HG02970 (cell line): ENCODE measurements around the gene ST6GAL1.

Source experiments
- ATAC-seq: cut with Tn5 transposase; IDR thresholded peaks from one replicate; pipeline ENCODE4 v1.9.1; 2021; ENCODE audit warnings: mild to moderate bottlenecking, moderate library complexity, moderate number of reproducible peaks; ENCODE audit not compliant: unreplicated experiment, low FRiP score

The ST6GAL1 gene

GRCh38 chr3:186915806-186916796, 14.2 kb upstream of the ST6GAL1 start:
- no peak for ATAC-seq

DNA sequence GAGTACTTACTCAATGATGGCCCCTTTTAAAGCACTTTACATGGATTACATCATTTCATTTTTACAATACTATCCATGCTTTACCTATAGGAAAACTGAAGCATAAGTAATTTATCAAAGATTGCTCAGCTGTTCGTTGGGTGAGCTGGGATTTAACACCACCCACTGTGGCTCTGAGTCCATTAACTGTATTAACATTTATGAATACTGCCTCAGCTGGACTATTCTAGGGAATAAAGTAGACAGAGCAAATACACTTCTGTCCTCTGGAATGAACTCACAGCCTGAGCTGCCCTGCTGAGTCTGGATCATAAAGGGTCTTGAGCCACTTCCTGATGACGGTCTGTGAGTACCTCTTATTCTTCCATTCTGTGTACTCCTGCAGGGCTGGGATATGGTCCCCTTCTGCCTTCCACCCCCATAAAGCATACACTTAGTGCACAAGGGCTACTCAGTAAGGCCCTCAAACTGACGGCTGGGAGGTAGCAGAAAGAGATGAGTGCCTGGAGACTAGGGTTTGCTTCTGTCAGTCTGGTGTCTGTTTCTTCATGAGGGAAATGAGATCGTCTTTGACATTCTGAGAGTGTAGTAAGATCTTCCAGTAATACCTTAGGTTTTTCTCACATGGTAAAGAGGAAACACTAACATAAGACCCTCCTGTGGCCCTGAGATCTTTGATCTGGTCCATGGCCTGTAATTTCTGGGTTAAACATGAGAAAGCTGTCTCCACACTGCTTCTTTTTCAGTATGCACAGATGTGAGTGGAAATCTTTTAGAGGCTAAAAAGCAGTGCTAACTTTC, 12.6 kb upstream of the ST6GAL1 start:
- no peak for ATAC-seq

DNA sequence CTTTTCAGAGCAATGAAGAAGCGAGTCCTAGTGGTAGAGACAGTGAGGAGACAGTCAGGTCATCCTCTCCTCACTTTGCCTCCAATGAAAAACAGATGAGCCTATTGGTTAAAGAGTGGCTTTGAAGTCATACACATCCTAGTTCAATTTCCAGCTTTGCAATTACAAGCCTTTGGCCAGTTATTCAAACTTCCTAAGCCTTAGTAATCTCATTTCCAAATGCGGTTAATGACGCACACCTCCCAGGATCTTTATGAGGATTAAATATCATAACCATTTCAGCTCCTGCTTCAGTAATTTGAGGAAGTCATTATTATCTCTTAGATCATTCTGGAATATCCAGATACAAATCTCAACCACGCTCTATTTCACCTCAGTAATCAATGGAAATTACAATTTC, 10.0 kb upstream of the ST6GAL1 start:
- ATAC-seq = no peak

DNA sequence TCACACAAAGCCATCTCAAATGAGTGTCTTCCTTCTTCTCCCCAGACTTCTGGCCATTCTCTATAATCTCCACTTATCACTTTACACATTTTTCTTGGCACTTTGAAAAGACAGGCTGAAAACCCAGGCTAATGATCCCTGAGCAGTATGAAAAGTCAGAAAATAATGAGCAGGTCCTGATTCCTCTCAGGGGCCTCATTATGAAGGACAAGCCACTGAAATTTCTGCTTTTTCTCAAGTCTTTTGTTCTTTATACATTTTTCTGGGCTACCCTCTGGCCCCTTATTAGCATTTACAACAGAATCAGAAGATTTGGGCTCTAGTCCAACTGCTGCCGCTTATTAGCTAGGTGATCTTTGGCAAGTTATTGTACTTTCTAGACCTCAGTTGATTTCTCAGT, 9.5 kb upstream of the ST6GAL1 start:
- no peak for ATAC-seq

- no peak for ATAC-seq
These were observed 8.7 kb upstream of the ST6GAL1 start for GRCh38 chr3:186921578-186921977.

DNA sequence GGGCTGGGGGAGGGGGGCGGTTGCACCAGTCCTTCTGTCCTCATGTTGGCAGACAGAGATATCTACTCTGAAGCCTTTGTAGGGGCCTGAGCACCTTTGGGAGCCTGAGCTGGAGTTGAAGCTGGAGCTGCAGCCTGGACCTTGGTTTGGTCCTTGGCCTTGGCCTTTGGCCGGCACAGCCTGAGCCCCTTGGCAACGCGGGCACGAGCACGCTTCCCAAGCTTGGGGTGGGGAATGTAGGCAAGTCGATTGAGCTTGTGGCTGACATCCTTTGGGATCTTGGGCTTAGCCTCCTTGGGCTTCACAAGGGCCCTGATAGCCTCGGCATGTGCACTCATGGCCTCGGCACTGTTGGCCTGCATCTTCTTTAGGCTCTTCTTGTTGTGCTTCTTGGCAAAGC, 8.1 kb upstream of the ST6GAL1 start:
- no peak for ATAC-seq

GRCh38 chr3:186922790-186923189, 7.5 kb upstream of the ST6GAL1 start:
- ATAC-seq = no peak

DNA sequence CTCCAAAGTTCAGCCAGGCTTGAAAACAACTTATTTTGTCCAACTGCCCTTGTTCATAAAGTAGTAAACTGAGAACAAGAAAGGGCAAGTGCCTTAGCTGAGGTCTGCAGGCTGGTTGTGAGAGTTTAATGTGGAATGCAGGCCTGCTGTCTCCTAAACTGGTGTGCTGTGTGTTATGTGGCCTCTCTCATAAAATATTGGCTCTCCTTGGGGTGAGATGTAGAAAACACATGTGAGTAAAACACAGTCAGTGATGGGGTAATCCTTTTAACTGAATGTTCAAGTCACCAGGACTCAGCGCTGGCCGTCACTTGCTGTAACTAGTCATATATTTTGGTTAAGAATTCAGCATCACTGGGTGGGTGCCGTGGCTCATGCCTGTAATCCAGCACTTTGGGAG, 7.1 kb upstream of the ST6GAL1 start:
- no peak for ATAC-seq

GRCh38 chr3:186925826-186926225, 4.5 kb upstream of the ST6GAL1 start:
- ATAC-seq = no peak

- ATAC-seq = no peak
These were observed 1.1 kb upstream of the ST6GAL1 start for GRCh38 chr3:186929186-186929585.

DNA sequence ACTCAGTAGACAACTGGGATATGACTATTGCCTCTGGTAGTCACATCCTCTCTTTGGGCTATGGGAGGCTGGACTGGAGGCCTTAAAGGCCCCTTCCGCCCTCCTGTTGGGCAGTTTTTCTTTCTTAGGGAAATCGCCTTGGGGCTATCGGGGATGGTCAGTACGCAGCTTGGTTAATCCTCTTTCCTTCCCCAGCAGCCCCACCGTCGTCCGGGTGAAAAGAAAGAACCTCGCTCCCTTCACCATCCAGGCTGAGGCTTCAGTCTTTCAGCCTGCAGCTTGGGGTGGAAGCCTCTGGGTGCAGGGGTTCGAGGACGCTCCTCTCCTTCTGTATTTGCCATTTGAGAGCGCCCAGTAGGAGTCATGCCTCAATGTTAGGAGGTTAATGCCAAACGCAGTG, 641 bp upstream of the ST6GAL1 start:
- ATAC-seq = no peak

- peak; percentile 66 for ATAC-seq
These were observed 560 bp downstream of the ST6GAL1 start for GRCh38 chr3:186930641-186931531.

GRCh38 chr3:186931532-186932280, 1.4 kb downstream of the ST6GAL1 start:
- ATAC-seq = no peak

DNA sequence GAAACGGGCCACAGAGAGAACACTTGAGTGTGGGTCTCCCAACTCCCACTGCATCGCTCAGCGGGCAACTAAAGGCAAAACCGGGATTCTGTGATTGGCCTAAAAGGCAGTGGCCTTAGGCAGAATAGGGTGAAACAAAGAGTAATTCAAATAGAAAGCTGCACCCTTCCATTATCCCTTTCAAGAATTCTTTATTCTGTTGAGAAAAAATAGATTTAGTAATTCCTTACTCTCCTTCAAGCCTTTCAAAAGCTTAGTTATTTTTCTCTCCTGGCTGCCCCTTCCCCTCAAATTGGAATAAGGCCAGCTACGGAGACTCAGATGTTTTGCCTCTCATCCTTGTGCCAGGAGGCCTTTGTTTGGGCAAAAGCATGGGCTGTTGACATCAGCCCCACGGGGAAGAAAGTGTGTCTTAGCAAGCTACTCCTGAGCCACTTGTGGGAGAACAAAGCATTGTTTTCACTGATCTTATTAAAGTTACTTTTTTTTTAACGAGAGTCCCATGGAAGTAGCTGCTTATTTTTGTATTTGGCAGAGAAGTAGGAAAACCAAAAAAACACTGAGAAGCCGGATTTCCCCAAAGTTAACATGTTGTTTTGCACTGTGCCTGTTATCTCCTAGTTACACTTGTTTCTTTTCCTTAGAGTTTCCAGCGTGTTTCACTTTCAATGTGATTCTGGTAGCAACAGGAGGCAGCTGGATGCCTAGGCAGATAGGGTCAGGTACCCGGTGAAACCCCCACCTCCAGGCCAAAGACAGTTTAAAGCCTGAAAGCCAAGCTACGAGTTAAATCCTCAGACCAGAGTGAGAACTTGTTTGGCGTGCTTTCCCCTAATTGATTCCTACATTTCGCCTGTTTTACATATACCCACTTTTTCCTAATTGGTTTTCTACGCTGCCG, 2.2 kb downstream of the ST6GAL1 start:
- ATAC-seq = no peak

- no peak for ATAC-seq
These were observed 3.5 kb downstream of the ST6GAL1 start for GRCh38 chr3:186933816-186934215.

DNA sequence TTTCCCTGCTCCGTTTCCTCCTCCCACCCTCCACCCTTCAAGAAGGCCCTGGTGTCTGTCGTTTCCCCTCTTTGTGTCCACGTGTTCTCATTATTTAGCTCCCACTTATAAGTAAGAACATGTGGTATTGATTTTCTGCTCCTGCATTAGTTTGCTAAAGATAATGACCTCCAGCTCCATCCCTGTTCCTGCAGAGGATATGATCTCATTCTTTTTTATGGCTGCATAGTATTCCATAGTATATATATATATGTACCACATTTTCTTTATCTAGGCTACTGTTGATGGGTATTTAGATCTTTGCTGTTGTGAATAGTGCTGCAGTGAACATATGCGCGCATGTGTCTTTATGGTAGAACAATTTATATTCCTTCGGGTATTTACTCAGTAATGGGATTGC, 4.8 kb downstream of the ST6GAL1 start:
- ATAC-seq = no peak

DNA sequence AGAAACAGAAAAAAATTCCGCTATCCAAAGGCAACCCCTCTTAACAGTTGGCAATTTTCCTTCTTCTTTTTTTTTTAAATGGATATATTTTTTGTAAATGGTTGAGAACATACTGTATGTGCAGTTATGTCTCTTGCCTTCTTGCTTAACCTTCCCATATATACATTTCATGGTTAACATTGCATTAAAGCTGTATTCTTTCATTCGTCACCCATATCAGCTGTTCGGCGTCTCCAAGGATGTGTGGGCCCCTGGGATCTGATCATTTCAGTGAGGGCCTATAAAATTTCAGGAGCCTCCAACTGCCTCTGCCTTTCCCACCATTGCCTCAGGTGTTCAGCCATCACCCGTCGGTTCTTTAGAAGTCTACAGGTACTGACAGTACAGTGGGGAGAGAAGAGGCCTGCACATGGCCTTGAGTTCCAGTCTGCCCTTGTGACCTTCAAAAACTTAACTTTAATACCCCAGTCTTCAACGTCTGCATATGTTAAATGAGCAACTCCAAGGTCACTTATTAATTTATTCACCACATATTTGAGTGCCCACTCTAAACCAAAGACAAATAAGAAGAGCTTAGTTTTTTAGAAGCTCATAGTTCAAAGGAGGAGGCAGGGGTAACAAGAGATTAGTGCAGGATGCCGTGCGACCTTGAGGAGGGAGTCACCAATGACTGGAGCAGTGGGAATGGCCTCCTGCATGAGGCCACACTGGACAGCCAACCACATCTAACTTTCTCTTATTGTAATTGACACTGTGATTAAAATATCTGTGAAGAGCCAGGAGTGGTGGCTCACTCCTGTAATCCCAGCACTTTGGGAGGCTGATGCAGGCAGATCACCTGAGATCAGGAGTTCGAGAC, 6.9 kb downstream of the ST6GAL1 start:
- ATAC-seq = no peak

DNA sequence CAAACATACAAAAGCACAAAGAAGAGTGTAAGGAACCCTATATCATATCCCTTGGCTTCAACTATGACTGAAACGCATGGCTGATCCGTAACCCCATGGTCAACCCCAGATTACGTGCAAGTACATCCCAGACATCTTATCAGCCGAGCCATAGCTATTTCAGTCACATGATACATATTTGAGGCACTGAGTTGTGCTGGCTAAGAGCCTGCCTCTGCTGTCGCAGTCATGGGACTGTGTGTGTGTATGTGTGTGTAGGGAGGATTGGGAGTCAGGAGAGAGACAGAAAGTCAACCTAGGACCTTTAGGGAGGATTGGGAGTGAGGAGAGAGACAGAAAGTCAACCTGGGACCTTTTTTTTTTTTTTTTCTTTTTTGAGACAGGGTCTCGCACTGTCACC, 8.4 kb downstream of the ST6GAL1 start:
- ATAC-seq = no peak
